ENCODE data around the gene TMPRSS9.

DNA sequence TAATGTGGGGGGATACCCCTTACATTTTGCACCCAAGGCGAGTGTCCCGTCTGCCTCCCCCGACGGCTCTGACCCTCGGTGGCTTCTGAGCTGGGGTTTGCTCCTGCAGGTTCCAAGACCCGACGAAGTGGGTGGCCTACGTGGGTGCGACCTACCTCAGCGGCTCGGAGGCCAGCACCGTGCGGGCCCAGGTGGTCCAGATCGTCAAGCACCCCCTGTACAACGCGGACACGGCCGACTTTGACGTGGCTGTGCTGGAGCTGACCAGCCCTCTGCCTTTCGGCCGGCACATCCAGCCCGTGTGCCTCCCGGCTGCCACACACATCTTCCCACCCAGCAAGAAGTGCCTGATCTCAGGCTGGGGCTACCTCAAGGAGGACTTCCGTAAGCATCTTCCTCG is 48.2 kb downstream of the TMPRSS9 start:
- TF ChIP-seq RAD21 (IDR thresholded peaks at IDR 0.05; ENCODE audit: low read depth): no peak
- no peak for TF ChIP-seq EP300 (IDR thresholded peaks at IDR 0.05; ENCODE audit: borderline replicate concordance)
- TF ChIP-seq, protein P1, sequence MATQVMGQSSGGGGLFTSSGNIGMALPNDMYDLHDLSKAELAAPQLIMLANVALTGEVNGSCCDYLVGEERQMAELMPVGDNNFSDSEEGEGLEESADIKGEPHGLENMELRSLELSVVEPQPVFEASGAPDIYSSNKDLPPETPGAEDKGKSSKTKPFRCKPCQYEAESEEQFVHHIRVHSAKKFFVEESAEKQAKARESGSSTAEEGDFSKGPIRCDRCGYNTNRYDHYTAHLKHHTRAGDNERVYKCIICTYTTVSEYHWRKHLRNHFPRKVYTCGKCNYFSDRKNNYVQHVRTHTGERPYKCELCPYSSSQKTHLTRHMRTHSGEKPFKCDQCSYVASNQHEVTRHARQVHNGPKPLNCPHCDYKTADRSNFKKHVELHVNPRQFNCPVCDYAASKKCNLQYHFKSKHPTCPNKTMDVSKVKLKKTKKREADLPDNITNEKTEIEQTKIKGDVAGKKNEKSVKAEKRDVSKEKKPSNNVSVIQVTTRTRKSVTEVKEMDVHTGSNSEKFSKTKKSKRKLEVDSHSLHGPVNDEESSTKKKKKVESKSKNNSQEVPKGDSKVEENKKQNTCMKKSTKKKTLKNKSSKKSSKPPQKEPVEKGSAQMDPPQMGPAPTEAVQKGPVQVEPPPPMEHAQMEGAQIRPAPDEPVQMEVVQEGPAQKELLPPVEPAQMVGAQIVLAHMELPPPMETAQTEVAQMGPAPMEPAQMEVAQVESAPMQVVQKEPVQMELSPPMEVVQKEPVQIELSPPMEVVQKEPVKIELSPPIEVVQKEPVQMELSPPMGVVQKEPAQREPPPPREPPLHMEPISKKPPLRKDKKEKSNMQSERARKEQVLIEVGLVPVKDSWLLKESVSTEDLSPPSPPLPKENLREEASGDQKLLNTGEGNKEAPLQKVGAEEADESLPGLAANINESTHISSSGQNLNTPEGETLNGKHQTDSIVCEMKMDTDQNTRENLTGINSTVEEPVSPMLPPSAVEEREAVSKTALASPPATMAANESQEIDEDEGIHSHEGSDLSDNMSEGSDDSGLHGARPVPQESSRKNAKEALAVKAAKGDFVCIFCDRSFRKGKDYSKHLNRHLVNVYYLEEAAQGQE (IDR thresholded peaks at IDR 0.05; ENCODE audit: low read depth): no peak
- TF ChIP-seq TEAD4 (IDR thresholded peaks at IDR 0.05): no peak

Data from Ishikawa (cell line).